Measurements from ENCODE around the gene CYP2A13. TPM values are rescaled to one million over a fixed set of nuclear protein-coding genes. Genes with fewer than 3 reads are reported as not detected.
"Not testable (repeated sequence)": the region's sequence is repeated elsewhere in the genome, so short reads cannot be mapped to it uniquely, and the experiment has no call there.

Gene CYP2A13
- total RNA-seq, 1 donor = not detected

- no peak overlapping the region for H3K4me3 ChIP-seq (ENCODE audit: low read depth, low read length)
- TF ChIP-seq, protein P1, sequence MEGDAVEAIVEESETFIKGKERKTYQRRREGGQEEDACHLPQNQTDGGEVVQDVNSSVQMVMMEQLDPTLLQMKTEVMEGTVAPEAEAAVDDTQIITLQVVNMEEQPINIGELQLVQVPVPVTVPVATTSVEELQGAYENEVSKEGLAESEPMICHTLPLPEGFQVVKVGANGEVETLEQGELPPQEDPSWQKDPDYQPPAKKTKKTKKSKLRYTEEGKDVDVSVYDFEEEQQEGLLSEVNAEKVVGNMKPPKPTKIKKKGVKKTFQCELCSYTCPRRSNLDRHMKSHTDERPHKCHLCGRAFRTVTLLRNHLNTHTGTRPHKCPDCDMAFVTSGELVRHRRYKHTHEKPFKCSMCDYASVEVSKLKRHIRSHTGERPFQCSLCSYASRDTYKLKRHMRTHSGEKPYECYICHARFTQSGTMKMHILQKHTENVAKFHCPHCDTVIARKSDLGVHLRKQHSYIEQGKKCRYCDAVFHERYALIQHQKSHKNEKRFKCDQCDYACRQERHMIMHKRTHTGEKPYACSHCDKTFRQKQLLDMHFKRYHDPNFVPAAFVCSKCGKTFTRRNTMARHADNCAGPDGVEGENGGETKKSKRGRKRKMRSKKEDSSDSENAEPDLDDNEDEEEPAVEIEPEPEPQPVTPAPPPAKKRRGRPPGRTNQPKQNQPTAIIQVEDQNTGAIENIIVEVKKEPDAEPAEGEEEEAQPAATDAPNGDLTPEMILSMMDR (IDR thresholded peaks at IDR 0.05; ENCODE audit: insufficient read depth, low read length) = no peak
- no peak for DNase-seq (ENCODE audit: low read depth)
These were observed 35.6 kb downstream of the CYP2A13 start for GRCh38 chr19:41123716-41124294.

DNA sequence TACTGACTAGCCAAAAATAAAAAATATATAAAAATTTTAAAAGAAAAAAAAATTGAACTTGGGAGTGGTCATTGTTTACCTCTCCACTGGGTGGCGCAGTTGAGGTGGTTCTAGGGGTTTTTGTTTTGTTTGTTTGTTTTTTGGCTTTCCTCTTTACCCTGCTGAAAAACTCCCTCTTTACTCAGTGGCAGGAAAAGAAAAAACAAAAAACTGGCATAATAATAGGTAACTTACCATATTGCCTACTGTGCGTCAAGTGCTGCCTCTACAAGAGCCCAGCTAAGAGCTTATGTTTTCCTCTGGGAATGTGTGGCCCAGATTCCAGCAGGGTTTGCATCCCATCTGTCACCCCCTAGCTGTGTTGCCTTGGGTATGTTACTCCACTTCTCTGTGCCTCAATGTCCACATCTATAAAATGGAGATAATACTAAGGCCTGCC lies 38.5 kb downstream of the CYP2A13 start:
- TF ChIP-seq, protein P1 (IDR thresholded peaks at IDR 0.05; ENCODE audit: insufficient read depth, low read length) = peak; percentile 68
- not testable (repeated sequence) for H3K4me3 ChIP-seq (ENCODE audit: low read depth, low read length)
- DNase-seq (ENCODE audit: low read depth) = peak; percentile 33

- not testable (repeated sequence) for H3K4me3 ChIP-seq (ENCODE audit: low read depth, low read length); DNase-seq (ENCODE audit: low read depth)
These were observed 39.1 kb downstream of the CYP2A13 start for GRCh38 chr19:41127362-41127761.

- not testable (repeated sequence) for H3K4me3 ChIP-seq (ENCODE audit: low read depth, low read length)
- peak; percentile 51 for DNase-seq (ENCODE audit: low read depth)
- TF ChIP-seq, protein P1 (IDR thresholded peaks at IDR 0.05; ENCODE audit: insufficient read depth, low read length) = peak; percentile 32
These were observed 39.6 kb downstream of the CYP2A13 start for GRCh38 chr19:41127801-41128300.

- DNase-seq (ENCODE audit: low read depth) = no peak
- H3K4me3 ChIP-seq (ENCODE audit: low read depth, low read length) = no peak overlapping the region
- TF ChIP-seq, protein P1 (IDR thresholded peaks at IDR 0.05; ENCODE audit: insufficient read depth, low read length) = no peak
These were observed 40.4 kb downstream of the CYP2A13 start for GRCh38 chr19:41128692-41129091.

GRCh38 chr19:41131186-41131585 lies 42.9 kb downstream of the CYP2A13 start:
- no peak overlapping the region for H3K4me3 ChIP-seq (ENCODE audit: low read depth, low read length)
- no peak for DNase-seq (ENCODE audit: low read depth)
- TF ChIP-seq, protein P1 (IDR thresholded peaks at IDR 0.05; ENCODE audit: insufficient read depth, low read length) = no peak

DNA sequence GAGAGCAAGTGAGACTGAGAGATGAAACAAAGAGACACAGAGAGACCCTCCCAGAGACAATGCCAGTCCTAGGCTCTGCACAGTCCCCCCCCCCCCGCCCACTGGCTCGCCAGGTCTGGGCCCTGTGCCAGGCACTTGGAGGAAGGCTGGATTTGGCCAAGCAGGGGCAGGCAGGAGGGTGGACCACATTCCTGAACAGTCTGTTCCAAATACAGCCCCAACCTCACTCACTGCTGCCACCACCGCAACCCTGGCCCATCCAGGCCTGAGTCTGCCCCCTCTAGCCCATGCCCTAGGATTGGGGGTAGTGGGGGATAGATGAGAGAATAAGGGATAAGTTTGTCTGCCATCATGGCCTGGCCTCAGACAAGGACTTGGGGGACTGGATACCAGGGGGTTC lies 45.0 kb downstream of the CYP2A13 start:
- peak; percentile 5 for DNase-seq (ENCODE audit: low read depth)
- H3K4me3 ChIP-seq (ENCODE audit: low read depth, low read length) = no peak overlapping the region
- TF ChIP-seq, protein P1 (IDR thresholded peaks at IDR 0.05; ENCODE audit: insufficient read depth, low read length) = no peak

Data from fibroblast of the aortic adventitia (primary cell).